Gastroesophageal sphincter (tissue), 4 donors: Measurements from ENCODE around the gene SAA1. TPM values are rescaled to one million over a fixed set of nuclear protein-coding genes. Genes with fewer than 3 reads are reported as not detected.

Experiments
- ATAC-seq: fragments of 150-250 bp; one replicate; pipeline ENCODE4 v1.9.1; 2016; ENCODE audit warnings: mild to moderate bottlenecking, moderate library complexity
- H3K27ac ChIP-seq, 4 donors: fragments of 200-600 bp; sonication (generic) in 3 of 4; 1 replicate in 3 of 4; 2 replicates in 1 of 4; pipeline ENCODE4 v1.5.1; 2016 to 2019
- H3K27me3 ChIP-seq: fragments of 200-600 bp; sonication (generic); one replicate; pipeline ENCODE4 v1.5.1; 2019
- H3K36me3 ChIP-seq, 2 donors: fragments of 200-600 bp; sonication (generic); one replicate each; pipeline ENCODE4 v1.5.1; 2019; ENCODE audit warnings: control low read depth in 1 of 2
- H3K4me1 ChIP-seq, 3 donors: fragments of 200-600 bp; sonication (generic); 1 replicate in 2 of 3; 2 replicates in 1 of 3; pipeline ENCODE4 v1.5.1; 2016 to 2019; ENCODE audit warnings: control low read depth in 2 of 3
- H3K4me3 ChIP-seq, 2 donors: fragments of 200-600 bp; sonication (generic); one replicate each; pipeline ENCODE4 v1.5.1; 2019; ENCODE audit warnings: mild to moderate bottlenecking in 1 of 2, moderate library complexity in 1 of 2
- H3K9me3 ChIP-seq, 3 donors: fragments of 200-600 bp; sonication (generic); one replicate each; pipeline ENCODE4 v1.5.1; 2017 to 2019; ENCODE audit warnings: control low read depth in 2 of 3
- CTCF ChIP-seq, 4 experiments: fragments of 200-600 bp in 2 of 4; fragments of 450-650 bp in 2 of 4; sonication (generic) in 1 of 4; IDR thresholded peaks; one replicate each; pipeline ENCODE4 v1.5.1; 2017 to 2019; ENCODE audit warnings: antibody characterized with exemption in 4 of 4, mild to moderate bottlenecking in 2 of 4, moderate library complexity in 2 of 4
- EP300 ChIP-seq: sonication (generic); formaldehyde crosslinking; IDR thresholded peaks from one replicate; pipeline ENCODE4 v1.6.1; 2017; ENCODE audit warnings: antibody characterized with exemption, mild to moderate bottlenecking
- POLR2A ChIP-seq, 2 donors: fragments of 450-650 bp; IDR thresholded peaks; one replicate each; pipeline ENCODE4 v1.6.1; 2017; ENCODE audit warnings: antibody characterized with exemption in 2 of 2, mild to moderate bottlenecking in 2 of 2, moderate library complexity in 1 of 2
- POLR2AphosphoS5 ChIP-seq: sonication (generic); formaldehyde crosslinking; IDR thresholded peaks from one replicate; pipeline ENCODE4 v1.6.1; 2017; ENCODE audit warnings: antibody characterized with exemption
- WGBS, 2 donors: methylation state at CpG; one replicate each; pipeline ENCODE4 v1.1.5; 2018; ENCODE audit warnings: low coverage in 1 of 2; 5-methylcytosine and 5-hydroxymethylcytosine counted together
- total RNA-seq, 4 donors: library from RNA; depleted of rRNA; stranded (reverse); fragments of >200 nt; gene quantifications; one replicate each; pipeline ENCODE4 v1.1.0, GENCODE V29; 2016

The SAA1 gene
- total RNA-seq, 4 donors from 2014 or later: 3.6 to 71.7 (median 32.3) TPM; not detected in 1

- Histone ChIP-seq H3K4me1 (no peaks in the 10 kb centered on the region), H3K36me3 (no peaks in the 10 kb centered on the region), H3K27ac (no peak within 1 kb of the TSS), H3K4me3 (no peak within 1 kb of the TSS), H3K27me3 (peaks cover 3% of the 10 kb centered on the region), H3K9me3 (no peaks in the 10 kb centered on the region)
- ATAC-seq: no peak
- WGBS, 2 donors: 73% methylated on average over 2 of the region's 5 CpGs; no CpG with 5 or more reads in 1 of the 2 donors
- TF ChIP-seq POLR2A (IDR thresholded peaks at IDR 0.05): no peak
Observed at GRCh38 chr11:18248561-18248960, 17.5 kb upstream of the SAA1 start, which contains the start of gene SAA2. TSS of gene SAA2 (minus strand) at chr11:18248668. CDS start at chr11:18248011, 657 bp downstream.

DNA sequence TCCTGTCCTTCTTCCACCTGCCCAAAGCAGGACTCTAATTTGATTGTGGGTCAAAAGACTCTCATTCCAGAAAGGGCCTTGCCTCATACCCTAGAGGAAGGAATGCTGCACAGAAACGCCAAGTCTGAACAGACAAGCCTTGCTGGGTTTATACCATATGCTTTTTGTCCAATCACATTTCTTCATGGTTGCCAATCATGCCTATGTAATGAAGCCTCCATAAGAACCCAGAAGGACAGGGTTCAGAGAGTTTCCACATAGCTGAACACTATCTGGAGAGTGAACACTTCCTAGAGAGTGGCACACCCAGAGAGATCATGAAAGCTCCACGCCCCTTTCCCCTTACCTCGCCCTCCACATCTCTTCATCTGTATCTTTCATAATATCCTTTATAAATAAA is 12.8 kb upstream of the SAA1 start:
- H3K4me3 ChIP-seq: no peak overlapping the region
- H3K27ac ChIP-seq: no peak overlapping the region
- H3K36me3 ChIP-seq: no peaks in the 10 kb centered on the region
- no peak for TF ChIP-seq POLR2AphosphoS5
- TF ChIP-seq POLR2A (IDR thresholded peaks at IDR 0.05): no peak
- no peak for TF ChIP-seq EP300
- TF ChIP-seq CTCF (IDR thresholded peaks at IDR 0.05): no peak
- no peak for ATAC-seq
- no peaks in the 10 kb centered on the region for H3K4me1 ChIP-seq
- H3K27me3 ChIP-seq: peaks cover 13% of the 10 kb centered on the region
- WGBS, 2 donors: 77 to 80% methylated on average over 3 of the region's 3 CpGs
- no peaks in the 10 kb centered on the region for H3K9me3 ChIP-seq

GRCh38 chr11:18253778-18254338 is 12.2 kb upstream of the SAA1 start:
- H3K36me3 ChIP-seq: no peaks in the 10 kb centered on the region
- H3K27me3 ChIP-seq: peaks cover 13% of the 10 kb centered on the region
- no peaks in the 10 kb centered on the region for H3K9me3 ChIP-seq
- WGBS, 2 donors: 68 to 86% methylated on average over 6 to 8 of the region's 11 CpGs
- TF ChIP-seq POLR2A (IDR thresholded peaks at IDR 0.05) (no peak), POLR2AphosphoS5 (no peak), EP300 (no peak), CTCF (IDR thresholded peaks at IDR 0.05) (no peak)
- no peak overlapping the region for H3K4me3 ChIP-seq
- ATAC-seq: no peak
- H3K27ac ChIP-seq: no peak overlapping the region
- no peaks in the 10 kb centered on the region for H3K4me1 ChIP-seq

- peaks cover 13% of the 10 kb centered on the region for H3K27me3 ChIP-seq
- H3K4me1 ChIP-seq: no peaks in the 10 kb centered on the region
- WGBS, 2 donors: 50 to 66% methylated on average over 2 of the region's 2 CpGs
- no peak overlapping the region for H3K4me3 ChIP-seq
- no peaks in the 10 kb centered on the region for H3K36me3 ChIP-seq
- no peak overlapping the region for H3K27ac ChIP-seq
- no peaks in the 10 kb centered on the region for H3K9me3 ChIP-seq
- no peak for ATAC-seq
- TF ChIP-seq EP300 (no peak), POLR2A (IDR thresholded peaks at IDR 0.05) (no peak), CTCF (IDR thresholded peaks at IDR 0.05) (no peak), POLR2AphosphoS5 (no peak)
Observed at GRCh38 chr11:18254781-18255361, 11.2 kb upstream of the SAA1 start.

GRCh38 chr11:18259259-18259658 is 6.8 kb upstream of the SAA1 start:
- Histone ChIP-seq H3K36me3 (no peaks in the 10 kb centered on the region), H3K9me3 (no peaks in the 10 kb centered on the region), H3K27me3 (peaks cover 7% of the 10 kb centered on the region), H3K27ac (no peak overlapping the region), H3K4me3 (no peak overlapping the region), H3K4me1 (no peaks in the 10 kb centered on the region)
- ATAC-seq: no peak
- TF ChIP-seq CTCF (IDR thresholded peaks at IDR 0.05): no peak
- no peak for TF ChIP-seq EP300
- TF ChIP-seq POLR2AphosphoS5: no peak
- no peak for TF ChIP-seq POLR2A (IDR thresholded peaks at IDR 0.05)
